Measurements from ENCODE around the gene NR1D2.
A peak's percentile ranks its signal among the peaks of the same experiment; 100 is the strongest.

The NR1D2 gene

DNA sequence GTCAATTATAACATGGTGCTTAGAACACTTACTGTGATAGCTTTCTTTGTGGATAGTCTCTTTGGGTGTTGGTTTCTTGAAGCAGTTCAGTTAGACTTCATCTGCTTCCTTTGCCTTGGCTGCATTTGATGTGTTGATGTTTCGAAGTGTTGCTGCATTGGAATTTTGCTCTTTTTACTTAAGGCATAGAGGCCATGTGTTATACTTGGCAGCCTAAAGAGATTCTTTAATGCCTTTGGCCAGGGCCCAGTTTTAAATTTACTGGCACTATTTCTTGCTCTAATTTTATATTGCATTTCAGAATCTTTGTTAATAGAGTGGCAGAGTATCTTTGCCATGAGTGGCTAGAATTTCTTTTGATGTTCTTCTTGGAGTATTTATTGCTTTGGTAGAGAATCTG, 21.2 kb downstream of the NR1D2 start:
- DNase-seq (ENCODE audit: low read depth), result no peak

DNA sequence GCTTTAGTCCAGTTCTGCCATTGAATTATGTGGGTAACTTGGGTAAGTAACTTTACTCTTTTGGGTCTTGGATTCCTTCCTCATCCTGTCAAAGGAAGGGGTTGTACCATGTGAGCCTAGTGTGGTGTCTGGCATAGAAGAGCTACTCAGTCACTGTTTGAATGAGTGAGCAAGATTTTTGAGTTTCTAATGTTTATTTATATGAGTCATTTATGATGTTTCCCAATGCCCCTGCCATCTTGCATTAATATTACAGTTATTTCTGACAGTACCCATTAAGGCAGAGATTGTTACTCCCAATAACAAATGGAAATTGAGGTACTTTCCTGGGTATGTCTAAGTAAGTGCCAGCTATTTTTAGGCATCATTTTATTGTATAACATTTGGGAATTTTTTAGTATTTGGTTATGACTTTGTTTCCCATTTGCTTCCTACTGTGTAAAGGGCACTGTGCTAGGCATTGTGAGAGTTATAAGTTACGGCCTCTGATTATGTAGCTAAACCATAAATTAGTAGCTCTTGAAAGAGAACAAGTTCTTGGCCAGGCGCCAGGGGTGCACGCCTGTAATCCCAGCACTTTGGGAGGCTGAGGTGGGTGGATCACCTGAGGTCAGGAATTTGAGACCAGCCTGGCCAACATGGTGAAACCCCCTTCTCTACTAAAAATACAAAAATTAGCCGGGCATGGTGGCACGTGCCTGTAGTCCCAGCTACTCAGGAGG, 23.5 kb downstream of the NR1D2 start:
- no peak for DNase-seq (ENCODE audit: low read depth)

DNA sequence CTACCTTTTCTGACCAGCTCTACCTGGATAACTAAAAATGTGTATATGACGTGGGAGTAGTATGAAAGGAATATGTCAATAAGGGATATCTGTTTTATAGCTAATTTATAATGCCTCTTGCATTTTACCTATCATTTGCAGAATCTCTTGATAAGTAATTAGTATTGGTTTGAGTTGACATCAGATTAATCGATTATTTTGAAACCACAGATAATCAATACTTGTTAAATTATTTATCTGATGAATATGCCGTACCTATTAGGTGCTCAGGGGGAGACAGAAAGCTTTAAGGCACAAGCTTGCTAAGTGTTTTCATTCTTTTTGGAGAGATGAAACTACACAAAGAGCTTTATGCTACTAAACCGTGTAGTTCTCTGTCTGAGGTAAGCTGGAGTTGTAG, 24.3 kb downstream of the NR1D2 start:
- DNase-seq (ENCODE audit: low read depth), result no peak

DNA sequence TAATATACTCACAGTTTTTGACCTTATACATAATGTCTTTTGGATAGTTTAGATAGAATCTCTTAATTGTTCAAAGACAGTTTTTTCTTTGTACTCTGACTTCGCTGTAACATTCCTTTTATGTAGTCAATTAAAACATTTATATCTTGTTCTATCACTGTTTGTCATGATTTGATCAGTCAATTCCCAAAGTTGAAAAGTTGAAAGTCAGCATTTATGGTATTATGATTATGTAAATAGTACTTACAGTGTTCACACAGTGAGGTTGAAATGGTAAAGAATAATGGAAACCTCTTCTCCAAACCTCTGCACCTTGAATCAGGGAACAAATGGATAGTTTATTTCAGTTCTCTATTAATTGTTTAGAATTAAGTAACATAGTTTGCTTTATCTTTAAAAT, 26.6 kb downstream of the NR1D2 start:
- DNase-seq (ENCODE audit: low read depth), result no peak

DNA sequence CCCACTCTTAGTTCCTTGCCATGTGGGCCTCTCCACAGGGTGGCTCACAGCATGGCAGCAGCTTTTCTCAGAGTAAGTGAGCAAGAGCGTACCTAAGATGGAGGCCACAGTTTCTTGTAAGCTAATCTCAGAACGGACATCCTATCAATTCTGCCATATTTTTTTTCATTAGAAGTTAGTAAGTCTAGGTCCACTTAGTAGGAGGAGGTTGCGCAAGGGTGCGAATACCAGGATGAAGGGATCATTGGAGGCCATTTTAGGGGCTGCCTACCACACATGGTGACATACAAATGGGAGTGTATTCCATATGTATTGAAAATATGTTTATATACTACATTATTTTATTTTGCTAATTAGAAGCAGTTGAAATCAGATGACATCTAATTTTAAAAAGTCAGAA, 31.5 kb downstream of the NR1D2 start:
- no peak for DNase-seq (ENCODE audit: low read depth)

DNA sequence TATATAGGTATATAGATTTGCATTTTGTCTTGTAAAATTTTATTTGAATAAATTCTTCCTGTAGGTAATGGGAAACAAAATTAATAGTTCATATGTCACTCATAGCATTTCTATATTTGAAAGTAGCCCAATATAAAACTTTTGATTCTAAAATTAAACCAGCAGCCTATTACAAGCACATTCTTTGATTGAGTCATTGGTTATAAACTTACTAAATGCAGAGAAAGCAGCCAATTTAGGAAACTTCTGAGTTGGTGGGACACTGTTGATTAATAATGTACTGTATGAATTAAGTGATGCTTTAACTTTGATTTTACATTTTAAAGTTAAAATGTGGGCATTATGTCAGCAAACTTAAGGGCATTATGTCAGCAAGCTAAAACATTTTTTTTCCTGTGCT, 34.5 kb downstream of the NR1D2 start:
- no peak for DNase-seq (ENCODE audit: low read depth)

DNA sequence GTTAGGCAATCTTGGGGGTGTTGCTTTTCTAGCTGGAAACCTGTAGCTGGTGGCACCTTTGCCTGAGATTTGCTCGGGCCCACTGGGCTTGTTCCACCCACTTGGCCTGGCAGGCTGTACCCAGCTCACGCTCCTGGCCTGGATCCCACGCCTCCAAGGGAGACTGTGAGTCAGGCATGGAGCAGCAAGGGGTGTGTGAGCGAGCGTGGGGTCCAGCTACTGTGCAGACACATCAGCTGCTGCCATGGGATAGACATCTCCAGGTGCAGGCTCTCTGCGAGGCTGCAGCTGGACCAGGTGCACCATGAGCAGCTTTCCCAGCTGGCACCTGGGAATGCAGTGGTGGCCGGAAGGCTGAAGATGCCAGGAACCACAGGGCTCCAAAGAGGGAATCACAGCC, 36.0 kb downstream of the NR1D2 start:
- no peak for DNase-seq (ENCODE audit: low read depth)

DNA sequence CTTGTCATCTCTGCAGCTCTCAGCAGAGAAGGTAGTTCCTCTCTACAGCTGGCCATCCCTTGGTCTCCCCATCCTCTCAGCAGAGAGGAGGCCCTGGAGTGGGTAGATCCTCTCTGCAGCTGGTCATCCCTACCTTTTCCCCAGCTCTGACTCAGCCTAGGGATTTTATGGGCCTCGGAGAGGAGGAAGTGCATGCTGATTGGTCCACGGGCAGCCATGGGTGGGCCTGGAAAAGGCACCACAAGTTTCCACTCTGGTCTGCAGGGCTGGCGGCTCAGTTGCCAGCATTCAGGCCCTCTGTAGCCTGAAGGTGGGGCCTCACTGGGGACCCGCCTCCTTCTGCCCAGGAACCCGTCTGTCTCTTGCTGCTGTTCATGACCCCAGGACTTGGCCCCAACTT, 36.9 kb downstream of the NR1D2 start:
- no peak for DNase-seq (ENCODE audit: low read depth)

DNA sequence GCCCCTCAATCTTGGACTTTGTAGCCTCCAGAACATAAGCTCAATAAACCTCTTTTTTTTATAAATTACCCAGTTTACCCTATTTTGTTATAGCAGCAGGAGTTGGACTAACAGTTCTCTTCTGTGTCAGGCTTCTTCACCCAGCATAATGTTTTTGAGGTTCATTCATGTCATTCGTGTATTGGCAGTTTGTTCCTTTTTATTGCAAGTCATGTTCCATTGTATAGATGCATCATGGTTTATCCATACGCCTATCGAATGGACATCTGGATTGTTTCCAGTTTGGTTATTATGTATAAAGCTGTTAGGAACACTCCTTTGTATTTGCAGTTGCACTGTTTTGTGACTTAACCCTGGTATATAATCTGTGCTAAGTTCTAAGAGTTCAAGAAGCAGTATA, 39.8 kb downstream of the NR1D2 start:
- no peak for DNase-seq (ENCODE audit: low read depth)

DNA sequence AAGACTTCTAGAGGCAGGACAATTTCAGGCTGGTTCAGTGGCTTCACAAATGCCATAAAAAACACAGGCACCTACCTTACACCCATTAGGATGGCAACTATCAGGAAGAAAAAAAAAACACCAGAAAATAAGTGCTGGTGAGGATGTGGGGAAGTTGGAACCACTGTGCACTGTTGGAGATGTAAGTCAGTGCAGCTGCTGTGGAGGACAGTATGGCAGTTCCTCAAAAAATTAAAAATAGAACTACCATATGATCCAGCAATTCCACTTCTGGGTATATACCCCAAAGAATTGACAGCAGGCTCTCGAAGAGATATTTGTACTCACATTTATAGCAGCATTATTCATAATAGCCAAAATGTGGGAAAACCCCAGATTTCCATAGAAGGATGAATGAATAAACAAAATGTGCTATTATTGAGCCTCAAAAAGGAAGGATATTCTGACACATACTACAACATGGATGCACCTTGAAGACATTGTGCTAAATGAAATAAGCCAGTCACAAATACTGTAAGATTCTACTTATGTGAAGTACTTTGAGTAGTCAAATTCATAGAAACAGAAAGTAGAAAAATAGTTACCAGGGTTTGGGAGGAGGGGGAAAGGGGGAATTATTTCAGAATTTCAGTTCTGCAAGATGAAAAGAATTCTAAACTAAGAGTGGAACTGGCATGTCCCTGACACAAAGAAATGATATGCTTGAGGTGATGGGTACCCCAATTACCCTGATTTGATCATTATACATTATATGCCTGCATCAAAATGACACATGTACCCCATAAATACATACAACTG, 40.9 kb downstream of the NR1D2 start:
- DNase-seq (ENCODE audit: low read depth), result no peak

DNA sequence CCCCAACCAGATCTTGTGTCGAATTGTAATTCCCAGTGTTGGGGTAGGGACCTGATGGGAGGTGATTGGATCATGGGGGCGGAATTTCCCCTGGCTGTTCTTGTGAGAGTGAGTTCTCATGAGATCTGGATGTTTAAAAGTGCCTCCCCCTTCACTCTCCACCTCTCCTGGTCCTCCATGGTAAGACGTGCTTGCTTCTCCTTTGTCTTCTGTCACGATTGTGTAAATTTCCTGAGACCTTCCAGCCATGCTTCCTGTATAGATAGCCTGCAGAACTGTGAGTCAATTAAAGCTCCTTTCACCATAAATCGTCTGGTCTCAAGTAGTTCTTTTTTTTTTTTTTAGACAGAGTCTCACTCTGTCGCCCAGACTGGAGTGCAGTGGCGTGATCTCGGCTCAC, 42.3 kb downstream of the NR1D2 start:
- DNase-seq (ENCODE audit: low read depth), result no peak

DNA sequence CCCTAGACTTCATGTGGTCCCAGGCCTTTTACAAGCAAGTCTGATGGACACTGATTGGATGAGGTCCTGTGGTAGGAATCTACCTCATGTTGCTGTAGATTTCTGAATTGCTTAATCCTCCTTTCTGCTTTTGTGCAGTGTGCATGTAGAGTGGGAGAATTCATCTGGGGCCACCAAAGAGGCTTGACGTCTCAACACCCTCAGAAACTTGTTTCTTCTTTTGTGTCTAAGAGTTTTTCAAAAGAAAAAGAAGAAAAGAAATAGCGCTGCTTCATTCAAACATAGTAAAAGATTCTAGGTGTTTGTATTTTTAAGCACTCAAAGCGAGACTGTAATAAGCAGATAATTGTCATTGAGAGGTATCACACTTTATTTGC, 46.2 kb downstream of the NR1D2 start:
- no peak for DNase-seq (ENCODE audit: low read depth)

DNA sequence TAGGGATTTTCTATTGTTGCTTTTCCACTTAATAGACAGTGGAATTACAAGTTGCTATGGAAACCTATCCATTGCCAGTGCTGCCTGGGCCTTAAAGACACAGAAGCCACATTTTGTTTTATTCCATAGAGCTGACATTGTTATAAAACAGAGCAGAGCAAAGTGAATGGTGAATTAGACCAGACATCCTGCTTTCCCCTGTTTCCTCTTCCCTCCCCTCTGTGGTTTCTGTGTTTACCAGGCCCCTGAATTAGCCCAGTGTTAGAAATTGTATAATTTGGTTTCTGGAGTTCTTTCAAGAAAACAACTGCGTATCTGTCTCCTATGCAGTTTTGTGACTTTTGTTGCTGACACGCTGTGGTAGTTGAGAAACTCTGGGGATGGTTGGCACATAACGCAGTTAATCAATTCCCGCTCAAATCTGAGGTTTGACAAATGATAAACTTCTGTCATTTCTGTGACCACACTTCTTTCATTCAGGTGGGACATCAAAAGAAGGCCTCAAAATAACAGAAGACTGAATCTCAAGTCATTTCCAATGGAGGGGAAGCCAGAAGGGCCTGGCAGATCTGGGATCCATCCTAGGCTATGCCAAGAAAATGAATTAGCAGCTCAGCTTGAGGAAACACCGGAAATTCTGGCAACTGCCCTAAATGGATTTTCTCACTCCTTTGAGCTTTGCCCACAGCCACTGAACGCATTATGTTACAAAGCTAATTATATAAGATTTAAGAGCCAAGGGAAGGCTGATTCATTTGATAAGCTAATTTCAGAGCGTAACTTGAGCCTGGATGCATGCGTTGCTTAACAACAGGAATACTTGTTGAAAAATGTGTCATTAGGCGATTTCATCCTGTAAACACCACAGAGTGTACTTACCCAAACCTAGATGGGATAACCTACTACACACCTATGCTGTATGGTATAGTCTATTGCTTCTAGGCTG, 46.9 kb downstream of the NR1D2 start:
- peak; percentile 73 for DNase-seq (ENCODE audit: low read depth)

DNA sequence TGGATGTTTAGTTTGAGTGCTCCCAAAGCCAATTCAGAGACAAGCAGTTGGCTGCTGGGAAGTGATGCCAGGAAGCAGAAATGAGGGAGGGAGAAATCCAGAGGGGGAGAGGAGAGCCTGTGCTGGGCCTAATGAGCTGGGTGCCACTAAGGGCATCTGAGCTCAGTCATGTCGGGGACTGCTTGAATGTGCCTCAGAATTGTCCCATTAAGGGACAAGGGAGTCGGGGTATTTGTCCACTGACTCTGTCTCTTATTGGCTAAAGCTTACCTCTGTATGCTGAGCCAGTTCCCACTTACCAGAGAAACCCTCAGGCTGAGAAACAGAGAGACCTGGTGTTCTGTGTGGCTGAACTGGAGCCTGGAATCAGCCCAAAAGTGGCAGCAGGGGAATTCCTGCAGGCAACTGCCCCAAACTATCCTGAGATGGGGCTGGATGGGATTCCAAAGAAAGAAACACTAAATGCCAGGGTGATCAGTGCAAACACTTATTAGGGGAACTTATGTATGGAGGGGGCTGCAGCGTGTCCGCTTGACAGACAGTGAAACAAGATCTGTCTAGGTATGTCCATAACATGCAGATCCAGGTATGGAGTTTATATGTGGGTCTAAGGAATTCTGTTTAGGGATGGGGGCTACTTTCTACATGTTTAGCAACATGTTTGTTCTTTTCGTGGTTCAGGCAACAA, 48.6 kb downstream of the NR1D2 start:
- no peak for DNase-seq (ENCODE audit: low read depth)

DNA sequence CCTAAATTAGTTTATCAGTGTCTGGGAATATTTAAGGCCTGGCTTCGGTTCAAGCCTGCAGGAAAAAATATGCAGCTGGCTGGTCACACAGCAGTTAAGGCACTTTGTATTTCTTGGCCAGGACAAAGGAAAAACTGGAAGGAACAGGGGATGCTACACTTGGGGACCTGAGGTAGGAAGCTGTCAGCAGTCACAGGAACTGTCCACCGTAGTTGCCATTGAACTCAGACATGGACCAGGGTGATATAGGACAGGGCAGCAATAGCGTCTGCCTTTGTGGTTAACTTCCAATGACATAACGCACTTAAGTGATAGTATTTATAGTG, 49.1 kb downstream of the NR1D2 start:
- DNase-seq (ENCODE audit: low read depth), result no peak

DNA sequence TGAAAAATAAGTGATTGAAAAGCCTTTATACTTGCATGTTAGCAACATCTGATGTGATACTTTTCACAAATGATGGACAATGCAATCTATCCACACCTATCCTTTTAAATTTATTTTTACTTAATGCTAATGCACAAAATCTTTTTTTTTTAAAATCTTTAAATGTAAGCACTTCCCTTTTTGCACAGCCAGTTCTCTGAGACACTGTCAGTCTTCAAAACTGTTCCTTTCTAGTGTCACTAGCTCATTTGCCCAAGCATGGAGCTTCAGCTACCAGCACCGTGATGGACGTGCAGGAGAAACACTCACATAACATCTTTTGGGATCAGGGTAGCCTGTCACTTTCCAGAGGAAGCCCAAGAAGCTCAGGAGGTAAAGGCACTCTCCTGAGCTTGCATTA, 50.1 kb downstream of the NR1D2 start:
- no peak for DNase-seq (ENCODE audit: low read depth)

DNA sequence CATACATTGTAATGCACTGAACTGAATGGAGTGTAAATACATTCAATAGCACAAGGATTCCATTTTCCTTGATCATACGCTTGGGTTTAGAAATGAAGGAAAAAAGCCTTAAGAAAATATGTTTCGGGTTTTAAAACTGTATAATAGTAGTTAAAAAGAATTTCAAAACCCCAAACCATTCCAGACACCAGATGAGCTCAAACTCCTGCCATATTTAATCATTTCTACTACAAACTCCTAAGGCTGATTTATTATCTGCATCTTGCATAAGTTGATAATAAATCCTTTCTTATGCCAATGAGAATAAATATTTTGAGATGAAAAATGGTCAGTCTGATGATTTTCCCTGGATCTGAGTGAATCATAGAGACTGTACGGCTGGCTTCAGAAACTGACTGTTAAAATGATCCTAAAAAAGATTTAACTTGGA, 51.0 kb downstream of the NR1D2 start:
- peak; percentile 59 for DNase-seq (ENCODE audit: low read depth)

DNA sequence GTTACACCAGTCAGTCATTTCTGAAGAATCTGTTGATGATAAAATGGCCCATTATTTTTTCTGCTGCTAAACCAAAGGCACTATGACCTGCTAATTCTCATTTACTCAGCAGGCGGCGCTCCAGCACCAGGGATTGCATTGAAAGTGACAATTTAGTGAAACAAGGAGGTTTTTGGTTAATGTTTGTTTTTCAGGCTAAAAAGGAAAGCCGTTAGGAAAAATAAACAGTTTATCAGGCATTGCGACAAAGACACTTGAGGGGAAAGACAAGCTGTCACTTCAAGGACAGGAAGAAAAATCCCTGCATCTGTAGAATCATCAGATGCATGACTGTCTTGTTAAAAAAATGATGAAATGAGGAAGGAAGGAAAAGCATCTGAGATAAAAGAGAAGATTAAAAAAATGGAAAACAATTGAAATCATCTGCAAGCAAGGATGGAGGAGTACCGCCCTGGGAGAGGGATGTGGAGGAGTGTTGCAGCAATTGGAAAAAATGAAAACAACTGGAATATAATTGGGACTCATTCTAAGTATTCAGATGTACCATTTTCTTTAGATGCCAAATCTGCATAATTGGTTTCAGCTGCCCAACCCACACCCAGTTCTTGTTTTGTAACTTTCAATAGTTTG, 54.0 kb downstream of the NR1D2 start:
- DNase-seq (ENCODE audit: low read depth), result peak; percentile 64

DNA sequence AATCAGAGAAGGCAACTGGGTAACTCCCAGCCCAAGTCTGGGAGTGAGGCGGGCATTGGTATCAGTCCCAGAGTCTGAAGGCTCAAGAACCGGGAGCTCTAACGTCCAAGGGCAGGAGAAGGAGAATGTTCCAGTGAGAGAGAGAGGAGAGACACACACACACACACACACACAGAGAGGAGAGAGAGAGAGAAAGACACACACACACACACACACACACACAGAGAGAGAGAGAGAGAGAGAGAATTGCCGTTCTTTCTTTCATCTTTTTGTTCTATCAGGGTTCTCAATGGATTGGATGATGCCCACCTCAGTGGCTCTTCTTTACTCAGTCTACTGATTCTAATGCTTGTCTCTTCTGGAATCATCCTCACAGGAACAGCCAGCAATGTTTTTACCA, 57.0 kb downstream of the NR1D2 start:
- DNase-seq (ENCODE audit: low read depth), result no peak

DNA sequence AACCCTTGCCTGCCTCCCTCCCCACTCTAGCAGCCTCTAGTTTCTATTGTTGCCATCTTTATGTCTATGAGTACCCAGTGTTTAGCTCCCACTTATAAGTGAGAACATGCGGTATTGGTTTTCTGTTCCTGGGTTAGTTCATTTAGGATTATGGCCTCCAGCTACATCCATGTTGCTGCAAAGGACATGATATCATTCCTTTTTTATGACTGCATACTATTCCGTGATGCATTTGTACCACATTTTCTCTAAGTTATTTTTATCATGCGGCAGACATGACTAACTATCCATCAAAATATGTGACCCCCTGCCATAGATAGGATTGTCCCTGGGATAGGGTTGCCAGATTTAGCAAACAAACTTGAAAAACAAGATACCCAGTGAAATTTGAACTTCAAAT, 58.4 kb downstream of the NR1D2 start:
- DNase-seq (ENCODE audit: low read depth), result no peak

DNA sequence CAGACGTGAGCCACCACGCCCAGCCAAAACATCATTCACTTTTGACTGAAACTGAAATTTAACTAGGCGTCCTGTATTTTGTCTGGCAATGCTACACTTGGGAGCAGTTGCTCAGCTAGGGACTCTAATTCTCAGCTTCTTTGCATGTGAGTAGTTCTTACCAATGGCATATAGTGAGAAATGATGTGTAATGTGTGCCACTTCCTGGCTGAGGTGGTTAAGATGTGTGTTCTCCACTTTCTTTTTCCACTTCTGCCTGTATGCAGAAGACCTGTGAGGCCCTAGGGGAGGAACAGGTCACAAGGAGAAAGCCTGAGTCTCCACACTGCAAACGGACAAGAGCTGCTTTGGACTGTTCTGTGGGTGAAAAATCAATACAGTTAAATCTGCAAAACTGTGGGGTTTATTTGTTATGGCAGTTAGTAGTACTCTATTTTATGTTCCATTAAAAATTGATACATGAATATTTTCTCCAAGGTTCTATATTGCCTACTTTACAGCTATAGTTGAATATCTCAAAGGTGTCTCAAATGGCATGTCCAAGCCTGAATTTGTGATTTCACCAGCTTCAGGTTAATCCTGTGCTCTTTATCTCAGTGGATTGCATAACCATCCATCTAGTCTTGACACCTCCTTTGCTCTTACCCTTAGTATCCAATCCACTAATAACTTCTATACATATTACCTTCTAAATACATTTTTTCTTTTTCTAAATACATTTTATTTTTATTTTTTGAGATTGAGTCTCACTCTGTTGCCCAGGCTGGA, 59.3 kb downstream of the NR1D2 start:
- DNase-seq (ENCODE audit: low read depth), result no peak

Measured in GM04504 (cell line).